Fibroblast of skin of right biceps (primary cell): ENCODE measurements around the gene ATF6.
"Not testable (repeated sequence)": the region's sequence is repeated elsewhere in the genome, so short reads cannot be mapped to it uniquely, and the experiment has no call there.

Source experiments
- DNase-seq: peaks from one replicate; pipeline ENCODE4 v3.0.0-alpha.2; 2013

Gene ATF6

DNA sequence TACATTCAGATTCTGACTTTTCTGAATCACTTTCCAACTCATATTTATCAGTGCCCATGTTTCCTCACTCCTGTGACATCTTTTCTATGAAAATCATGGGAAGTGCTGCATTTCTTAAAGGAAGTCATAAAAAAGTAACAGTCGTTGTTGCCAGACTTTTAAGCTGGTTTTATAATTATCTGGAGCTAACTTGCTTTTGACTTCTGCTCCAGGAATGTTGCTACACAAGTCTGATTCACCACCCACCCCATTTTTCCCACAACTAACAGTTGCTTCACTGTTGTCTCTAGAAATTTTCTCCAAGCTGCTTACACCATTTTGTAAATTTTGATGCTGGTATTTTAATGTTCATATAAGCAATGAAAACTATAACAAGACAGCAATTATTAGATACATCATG is 32.6 kb upstream of the ATF6 start:
- DNase-seq: peak; percentile 93

DNA sequence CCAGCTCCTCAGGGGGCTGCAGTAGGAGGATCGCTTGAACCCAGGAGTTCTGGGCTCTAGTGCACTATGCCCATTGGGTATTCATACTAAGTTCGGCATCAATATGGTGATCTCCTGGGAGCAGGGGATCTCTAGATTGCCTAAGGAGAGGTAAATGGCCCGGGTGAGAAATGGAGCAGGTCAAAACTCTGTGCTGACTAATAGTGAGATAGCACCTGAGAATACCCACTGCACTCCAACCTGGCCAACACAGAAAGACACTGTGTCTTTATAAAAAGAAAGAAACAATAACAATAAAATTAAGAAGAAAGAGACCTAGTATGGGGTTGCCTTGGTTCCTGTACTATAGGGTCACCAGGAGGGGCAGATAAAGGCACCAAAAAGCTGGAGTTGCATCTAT is 30.3 kb upstream of the ATF6 start:
- no peak for DNase-seq

DNA sequence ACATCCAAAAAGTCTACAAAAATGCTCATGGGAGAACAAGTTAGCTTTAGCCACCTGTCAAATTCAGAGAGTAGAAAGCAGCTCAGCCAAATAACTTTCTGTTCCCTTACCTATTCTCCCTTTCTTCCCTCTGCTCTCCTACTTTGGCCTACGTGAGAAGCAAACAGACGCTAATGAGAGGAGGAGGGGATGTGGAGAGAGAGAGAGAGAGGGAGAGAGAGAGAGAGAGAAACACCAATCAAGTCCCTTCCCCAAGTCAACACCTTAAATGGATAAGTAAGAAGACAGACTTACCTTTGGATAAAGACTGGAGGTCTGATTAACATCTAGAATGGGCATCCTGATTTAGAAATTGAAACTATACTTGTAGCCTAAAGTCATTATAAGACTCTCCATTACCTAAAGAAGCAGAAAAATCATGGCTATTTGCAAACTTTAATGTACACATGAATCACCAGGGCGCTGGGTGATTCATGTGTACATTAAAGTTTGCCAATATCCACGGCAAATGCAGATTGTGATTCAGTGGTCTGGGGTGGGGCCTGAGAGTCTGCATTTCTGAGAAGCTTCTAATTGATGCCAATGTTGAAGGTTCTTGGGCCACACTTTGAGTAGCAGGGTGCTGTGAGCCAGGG is 29.7 kb upstream of the ATF6 start:
- DNase-seq: peak; percentile 80

DNA sequence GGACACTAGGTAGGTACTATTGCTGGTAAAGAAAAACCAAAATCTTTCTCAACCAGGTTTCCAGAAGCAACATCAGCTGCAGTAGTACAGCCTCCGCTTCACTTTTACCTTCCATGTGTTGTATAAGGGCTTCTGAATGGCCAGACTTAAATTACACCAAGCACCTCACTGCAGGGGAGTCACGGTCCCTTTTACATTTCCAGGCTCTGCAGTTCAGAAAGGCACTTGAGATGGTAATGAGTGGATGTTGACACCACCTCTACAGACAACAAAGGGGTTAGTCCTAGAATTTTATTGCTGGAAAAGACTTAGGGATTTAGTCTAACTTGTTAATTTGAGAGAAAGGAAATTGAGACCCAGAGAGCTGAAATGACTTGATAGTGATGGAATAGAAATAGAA is 28.5 kb upstream of the ATF6 start:
- DNase-seq: no peak

DNA sequence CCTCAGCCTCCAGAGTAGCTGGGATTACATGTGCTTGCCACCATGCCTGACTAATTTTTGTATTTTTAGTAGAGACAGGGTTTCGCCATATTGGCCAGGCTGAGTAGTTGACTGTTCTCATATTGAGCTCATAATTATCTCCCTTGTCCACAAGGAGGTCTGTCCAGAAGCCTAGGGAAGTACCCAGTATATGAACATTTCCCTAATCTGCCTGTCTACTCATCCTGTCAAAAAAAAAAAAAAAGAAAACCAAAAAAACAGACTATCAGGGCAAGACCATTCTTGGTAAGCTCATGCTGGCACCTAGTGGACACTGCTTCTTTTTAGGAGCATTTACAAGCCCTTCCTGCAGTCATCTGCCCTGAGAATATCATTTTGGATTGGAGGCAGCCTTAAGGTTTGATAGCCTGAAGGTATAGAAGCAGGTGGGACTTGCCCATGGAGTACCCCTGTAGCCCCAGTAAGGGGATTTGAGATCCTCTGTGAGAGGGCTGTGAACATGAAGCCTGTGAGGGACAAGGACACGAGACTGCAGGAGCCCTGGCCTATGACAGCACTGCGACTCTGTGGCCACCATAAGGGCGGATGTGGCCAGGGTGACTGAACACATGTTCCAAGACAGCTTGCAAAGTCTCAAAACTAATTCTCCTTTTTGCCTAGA is 27.4 kb upstream of the ATF6 start:
- peak; percentile 82 for DNase-seq

DNA sequence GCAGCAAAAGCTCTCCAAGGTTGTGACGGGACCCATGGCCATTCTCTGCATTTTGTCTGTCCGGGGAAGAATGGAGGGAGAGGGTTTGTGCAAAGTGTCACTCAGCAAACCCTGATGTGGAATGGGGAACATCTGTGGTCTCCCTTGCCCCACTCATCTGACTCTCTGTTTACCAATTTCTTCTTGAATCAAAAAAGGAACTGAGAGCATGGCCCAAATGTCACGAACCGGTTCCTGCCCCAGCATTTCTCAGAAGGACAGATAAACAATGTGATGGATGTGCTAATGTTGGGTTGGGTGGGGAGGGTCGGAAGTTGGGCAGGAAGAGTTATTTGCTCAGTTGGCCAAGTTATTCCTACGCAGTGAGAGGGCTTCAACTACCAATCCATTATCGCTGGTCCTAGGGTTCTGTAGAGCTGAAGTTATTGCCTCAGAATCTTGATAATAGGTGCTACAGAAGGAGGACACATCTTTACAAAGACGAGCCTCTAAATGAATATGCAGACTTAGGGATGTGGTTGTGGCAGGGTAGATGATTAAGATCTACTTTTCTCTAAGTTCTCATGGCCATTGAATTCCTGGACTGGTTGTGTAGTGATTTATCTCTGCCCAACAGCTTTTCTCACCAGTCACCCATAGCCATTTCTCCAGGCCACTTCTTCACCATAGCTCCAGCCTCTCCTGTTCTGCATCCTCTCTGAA is 26.1 kb upstream of the ATF6 start:
- no peak for DNase-seq

DNA sequence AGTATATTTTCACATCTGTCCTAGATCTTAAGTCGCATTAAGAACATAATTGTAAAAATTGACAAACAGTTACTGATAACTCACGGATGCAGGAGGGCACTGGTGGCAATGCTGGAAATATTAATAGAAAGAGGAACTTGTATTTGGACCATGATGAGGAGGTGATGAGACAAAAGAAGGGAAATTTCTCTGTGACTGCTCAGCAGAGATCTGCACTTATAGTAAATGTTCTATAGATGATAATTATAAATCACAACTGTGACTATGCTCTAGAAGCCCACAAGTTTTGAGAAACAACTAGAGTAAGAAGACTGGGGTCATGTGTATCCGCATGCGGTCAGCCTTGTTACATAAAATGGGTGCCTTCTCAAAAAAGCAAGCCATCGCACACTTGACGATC is 25.2 kb upstream of the ATF6 start:
- DNase-seq: no peak

DNA sequence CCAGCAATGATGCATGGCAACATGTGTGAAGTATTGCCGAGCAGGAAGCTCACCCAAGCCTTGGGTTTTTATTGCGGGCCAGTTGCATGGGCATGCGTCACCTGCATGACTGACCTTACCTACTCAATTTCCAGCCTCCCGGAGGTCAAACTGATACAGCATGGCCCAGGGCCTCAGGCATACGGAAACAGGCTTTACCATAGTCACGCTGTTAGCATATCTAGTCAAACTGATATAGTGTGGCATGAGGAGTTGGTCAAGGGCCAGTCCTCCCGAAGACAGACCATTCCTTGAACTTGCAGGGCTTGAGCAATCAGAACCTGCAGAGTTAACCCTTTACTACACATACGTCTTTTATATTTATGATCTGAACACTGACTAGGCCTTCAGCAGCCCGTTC is 22.9 kb upstream of the ATF6 start:
- no peak for DNase-seq

DNA sequence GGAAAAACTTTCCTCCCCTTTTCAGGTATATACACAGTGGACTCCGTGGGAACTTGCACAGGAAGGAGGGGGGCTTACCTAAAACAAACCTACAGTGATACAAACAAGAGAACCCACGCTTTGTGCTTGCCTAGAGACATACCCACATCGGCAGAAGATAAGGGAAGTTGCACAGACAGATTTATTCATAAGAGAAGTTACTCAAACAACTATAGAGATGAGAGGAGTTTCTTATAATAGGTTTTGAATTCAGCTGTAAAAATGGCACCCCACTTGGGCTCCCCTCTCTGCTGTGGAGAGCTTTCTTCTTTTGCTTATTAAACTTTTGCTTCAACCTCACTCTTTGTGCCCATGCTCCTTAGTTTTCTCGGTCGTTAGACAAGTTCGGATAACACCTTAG is 18.3 kb upstream of the ATF6 start:
- DNase-seq: no peak

DNA sequence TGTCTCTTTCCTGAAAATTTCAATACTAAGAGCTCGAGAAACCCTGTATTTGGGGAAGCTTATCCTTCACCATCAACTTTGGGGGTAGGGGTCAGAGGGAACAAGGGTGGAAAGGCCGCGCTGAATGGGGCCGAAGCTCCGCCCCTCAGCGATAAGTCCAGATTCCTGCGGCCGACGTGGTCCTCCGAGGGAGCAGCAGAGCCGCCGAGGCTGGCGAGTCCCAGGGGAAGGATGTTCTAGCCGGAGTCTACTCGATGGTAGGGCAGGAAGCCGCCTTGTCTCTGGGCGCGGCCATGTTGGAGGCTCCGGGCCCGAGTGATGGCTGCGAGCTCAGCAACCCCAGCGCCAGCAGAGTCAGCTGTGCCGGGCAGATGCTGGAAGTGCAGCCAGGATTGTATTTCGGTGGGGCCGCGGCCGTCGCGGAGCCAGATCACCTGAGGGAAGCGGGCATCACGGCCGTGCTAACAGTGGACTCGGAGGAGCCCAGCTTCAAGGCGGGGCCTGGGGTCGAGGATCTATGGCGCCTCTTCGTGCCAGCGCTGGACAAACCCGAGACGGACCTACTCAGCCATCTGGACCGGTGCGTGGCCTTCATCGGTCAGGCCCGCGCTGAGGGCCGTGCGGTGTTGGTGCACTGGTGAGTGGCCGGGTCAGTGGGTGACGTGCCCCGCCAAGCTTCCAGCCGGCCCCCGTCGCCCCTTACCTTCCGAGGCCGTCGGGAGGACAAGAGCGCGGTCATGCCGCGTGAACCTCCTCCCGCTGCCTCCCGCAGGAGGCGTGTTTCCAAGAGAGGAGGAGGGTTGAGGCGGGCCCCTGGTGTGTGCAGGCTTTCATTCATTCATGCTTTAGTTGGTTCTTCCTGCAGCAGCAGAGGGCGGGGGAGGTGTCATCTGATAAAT is 16.4 kb upstream of the ATF6 start, which contains the start of gene DUSP12:
Gene DUSP12, plus strand, starts transcription at position 278 of the 899 bp plus-strand sequence. Its CDS starts 16 bp downstream, at position 294.
- peak; percentile 96 for DNase-seq

DNA sequence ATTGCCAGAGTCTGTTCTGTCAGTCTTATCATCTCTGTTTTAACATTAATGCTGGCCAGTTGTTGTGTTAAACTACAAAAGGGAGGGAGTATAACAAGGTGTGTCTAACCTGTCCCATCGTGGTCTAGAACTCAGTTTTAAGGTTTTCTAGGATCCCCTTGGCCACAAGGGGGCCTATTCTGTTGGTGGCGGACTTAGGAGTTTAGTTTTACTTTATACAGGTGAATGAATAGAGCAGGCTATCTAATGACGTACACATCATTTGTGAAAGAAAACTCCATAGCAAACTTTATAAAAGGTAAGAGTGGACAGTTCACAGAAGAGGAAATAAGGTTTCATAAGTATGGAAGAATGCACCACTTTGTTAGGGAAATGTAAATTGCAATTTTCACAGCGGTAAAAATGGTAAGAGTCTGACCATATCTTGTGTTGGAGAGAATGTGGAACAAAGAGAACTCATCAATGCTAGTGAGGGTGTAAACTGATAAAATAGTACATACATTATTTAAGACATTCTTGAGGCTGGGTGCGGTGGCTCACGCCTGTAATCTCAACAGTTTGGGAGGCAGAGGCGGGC is 2.5 kb upstream of the ATF6 start:
- DNase-seq: no peak

DNA sequence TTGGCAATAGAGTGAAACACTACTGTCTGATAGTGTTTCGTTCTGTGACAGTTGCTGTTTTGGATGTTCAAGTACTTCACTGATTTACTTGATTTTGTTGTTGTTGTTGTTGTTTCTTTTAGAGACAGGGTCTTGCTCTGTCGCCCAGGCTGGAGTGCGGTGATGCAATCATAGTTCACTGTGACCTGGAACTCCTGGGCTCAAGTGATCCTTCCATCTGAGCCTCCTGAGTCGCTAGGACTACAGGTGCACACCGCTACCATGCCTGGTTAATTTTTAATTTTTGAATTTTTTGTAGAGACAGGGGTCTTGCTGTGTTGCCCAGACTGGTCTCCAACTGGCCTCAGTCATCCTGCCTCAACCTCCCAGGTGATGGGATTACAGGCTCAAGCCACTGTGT is 2.3 kb downstream of the ATF6 start:
- DNase-seq: no peak

DNA sequence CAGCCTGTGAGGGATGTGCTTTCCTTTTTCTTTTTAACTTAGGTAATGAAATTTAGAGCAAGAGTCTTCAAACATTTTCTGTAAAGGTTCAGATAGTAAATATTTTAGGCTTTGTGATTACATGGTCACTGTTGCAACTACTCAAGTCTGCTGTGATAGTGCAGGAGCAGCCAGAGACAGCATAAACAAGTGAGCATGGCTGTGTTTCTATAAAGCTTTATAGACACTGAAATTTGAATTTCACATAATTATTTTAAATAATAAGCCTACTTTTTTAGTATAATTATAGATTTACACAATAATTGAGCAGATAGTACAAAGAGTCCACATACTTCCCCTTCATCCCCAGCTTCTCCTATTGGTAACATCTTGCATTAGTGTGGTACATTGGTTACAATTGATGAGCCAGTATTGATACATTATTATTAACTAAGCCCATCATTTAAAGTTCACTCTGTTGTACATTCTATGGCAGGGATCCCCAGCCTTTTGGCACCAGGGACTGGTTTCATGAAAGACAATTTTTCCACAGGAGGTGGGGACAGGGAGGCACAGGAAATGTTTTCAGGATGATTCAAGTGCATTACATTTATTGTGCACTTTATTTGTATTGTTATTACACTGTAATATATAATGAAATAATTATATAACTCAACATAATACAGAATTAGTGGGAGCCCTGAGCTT is 3.0 kb downstream of the ATF6 start:
- no peak for DNase-seq

DNA sequence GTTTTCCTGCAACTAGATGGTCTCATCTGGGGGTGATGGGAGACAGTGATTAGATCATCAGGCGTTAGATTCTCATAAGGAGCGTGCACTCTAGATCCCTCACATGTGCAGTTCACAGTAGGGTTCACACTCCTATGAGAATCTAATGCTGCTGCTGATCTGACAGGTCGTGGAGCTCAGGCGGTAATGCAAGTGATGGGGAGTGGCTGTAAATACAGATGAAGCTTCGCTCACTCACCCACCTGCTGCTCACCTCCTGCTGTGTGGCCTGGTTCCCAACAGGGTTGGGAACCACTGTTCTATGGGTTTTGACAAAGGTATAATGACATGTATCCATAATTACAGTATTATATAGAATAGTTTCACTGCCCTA is 3.5 kb downstream of the ATF6 start:
- not testable (repeated sequence) for DNase-seq

DNA sequence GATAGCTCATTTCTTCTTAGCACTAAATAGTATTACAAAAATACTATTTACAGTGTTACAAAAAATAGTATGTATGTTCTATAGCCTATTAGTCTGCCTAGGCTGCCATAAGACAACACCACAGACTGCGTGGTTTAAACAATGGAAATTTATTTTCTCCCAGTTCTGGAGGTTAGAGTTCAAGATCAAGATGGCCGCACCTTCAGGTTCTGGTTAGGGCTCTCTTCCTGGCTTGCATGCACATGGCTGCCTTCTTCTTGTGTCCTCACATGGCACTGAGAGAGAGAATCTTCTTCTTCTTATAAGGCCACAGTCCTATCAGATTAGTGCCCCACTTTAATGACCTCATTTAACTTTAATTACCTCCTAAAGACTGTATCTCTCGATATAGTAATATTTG is 4.1 kb downstream of the ATF6 start:
- no peak for DNase-seq

DNA sequence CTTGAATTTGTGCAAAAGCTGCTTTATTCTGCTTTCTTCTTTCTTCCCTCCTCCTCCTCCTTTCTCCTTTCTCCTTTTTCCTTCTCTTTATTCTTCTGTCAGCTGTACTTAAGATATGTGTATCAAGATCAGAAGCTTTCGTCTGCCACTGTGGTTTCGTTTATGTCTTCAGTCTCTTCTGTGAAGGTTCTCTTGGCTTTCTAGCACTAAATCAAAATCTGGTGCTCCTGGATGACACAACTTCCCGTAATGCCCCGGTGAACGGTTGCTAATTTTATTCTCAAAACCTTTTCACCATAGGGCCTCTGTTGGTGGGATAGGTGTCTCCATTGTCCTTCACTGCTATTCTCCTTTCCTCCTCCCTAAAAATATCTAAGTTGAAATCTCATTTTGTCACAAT is 5.0 kb downstream of the ATF6 start:
- DNase-seq: no peak

DNA sequence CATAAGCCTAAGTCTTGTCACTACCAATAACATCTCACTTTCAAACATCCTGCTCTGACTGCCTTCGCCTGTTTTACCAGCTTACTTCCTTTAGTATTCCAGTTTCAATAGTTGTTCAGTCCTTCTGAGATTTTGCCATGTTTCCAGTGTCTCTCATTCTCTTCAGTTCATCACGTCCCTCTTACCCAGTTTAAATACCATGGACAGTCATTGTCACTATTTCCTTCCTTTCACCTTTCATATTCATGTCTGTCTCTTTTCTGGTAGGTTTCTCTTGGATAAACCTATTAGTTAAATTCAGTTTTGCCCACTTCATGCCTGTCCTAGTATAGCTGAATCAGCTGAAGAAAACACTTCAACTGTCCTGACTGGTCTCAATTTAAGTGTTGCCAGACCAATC is 5.9 kb downstream of the ATF6 start:
- no peak for DNase-seq

DNA sequence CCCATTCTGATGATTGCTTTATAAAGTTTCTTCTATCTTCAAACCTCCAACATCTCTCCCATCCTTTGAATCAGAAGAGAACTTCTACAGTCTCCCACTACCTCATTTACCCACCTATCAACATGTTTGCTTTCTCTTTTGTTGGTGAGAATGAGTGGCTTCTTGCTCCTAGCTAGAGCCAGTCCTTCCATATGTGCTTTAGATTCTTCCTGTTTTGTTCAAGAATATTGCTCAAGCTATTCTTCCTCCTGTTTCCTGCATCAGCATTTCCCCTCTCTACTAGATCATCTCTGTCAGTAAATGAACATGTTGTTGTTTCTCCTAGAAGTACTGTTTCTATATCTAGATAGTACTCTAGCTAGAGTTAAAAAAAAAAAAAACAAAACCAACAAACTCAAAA is 6.3 kb downstream of the ATF6 start:
- no peak for DNase-seq

DNA sequence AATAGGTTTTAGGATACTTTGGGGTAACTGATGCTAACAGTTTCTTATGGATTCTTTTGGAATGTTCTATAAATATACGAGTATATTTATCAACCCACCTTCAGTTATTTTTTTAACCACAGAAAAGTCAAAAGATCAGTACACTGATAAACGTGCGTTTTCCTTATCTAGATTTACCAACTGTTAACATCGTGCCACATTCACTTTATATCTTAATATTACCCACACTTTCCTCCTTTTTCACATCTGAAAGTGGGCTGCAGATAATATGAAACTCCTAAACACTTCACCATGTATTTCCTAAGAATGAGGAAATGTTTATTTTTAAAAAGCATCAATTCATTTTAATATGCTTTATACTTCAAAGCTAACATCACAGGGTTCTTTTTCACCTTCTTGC is 7.7 kb downstream of the ATF6 start:
- DNase-seq: no peak

DNA sequence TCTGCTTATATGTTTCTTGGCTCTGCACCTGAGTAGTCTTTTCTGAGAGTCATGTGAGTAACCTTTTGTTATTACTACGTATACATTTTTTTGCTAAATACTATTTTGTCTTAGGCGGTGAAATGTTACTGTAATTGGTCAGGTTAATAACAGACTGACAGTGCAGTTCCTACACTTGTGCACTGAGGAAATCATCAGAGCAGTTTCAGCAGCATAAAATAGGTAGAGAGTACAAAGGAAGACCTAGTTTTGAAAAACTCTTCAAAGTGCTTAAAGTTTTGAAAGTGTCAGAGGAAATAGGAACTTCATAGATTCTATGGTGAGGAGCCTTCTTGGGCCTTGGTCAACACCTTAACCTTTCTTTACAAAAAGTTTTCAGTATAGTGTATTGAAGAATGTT is 11.1 kb downstream of the ATF6 start:
- DNase-seq: no peak

DNA sequence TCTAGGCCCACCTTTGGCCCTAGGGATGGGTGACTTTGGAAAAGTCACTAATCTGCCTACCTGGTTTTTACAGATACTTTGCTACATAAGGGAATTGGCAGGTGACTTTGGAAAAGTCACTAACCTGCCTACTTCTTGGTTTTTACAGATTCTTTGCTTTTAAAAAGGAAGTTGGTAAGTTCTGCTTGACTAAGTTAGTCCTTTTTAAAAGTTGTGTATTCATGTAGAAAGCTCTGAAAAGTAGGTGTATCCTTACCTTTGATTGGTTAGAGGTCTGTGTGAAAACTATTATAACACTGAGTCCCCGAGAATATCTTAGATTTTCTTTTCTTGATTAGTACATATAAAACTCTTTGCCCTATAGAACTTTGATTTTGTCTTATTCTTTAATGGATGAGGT is 12.4 kb downstream of the ATF6 start:
- no peak for DNase-seq

DNA sequence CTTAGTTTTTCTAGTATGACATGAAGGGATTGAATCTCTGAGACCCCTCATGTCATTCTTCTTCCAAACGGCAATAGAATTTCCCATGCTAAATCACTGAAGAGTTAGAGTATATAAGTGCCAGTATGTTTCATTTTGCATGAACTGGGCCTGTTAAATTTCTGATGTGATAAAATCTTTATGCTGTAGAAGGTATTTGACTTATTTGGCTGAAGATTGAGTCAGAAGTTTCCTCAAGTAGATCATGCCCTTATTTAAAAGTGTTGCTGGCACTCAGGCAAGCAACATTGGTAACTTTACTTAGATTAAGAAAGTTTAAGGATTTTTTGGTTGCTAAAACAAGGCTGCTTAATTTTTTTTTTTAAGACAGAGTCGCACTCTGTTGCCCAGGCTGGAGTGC is 13.3 kb downstream of the ATF6 start:
- no peak for DNase-seq
